Measurements from ENCODE around the gene NCCRP1.

NCCRP1 gene

GRCh38 chr19:39166571-39167391 lies 30.0 kb upstream of the NCCRP1 start:
- H3K27me3 ChIP-seq (ENCODE audit: control insufficient read depth, insufficient read depth, low read length) = no peaks in the 10 kb centered on the region
- H3K4me3 ChIP-seq (ENCODE audit: low read depth, low read length) = no peak overlapping the region
- peaks cover 15% of the 10 kb centered on the region; the same call in 1 of the 2 replicates for H3K4me1 ChIP-seq (ENCODE audit: control insufficient read depth, insufficient read depth, low read length)
- H3K9me3 ChIP-seq (ENCODE audit: control insufficient read depth, insufficient read depth, low read length) = no peaks in the 10 kb centered on the region
- no peak overlapping the region for H3K27ac ChIP-seq (ENCODE audit: low read depth, low read length)
- peaks cover 12% of the 10 kb centered on the region for H3K36me3 ChIP-seq (ENCODE audit: control insufficient read depth, insufficient read depth, low read length)
- H3K9ac ChIP-seq (ENCODE audit: low read depth, low read length) = no peak overlapping the region

- H3K9me3 ChIP-seq (ENCODE audit: control insufficient read depth, insufficient read depth, low read length) = no peaks in the 10 kb centered on the region
- H3K4me3 ChIP-seq (ENCODE audit: low read depth, low read length) = no peak overlapping the region
- H3K27ac ChIP-seq (ENCODE audit: low read depth, low read length) = no peak overlapping the region
- peaks cover 15% of the 10 kb centered on the region; the same call in 1 of the 2 replicates for H3K4me1 ChIP-seq (ENCODE audit: control insufficient read depth, insufficient read depth, low read length)
- H3K27me3 ChIP-seq (ENCODE audit: control insufficient read depth, insufficient read depth, low read length) = no peaks in the 10 kb centered on the region
- peaks cover 12% of the 10 kb centered on the region for H3K36me3 ChIP-seq (ENCODE audit: control insufficient read depth, insufficient read depth, low read length)
- H3K9ac ChIP-seq (ENCODE audit: low read depth, low read length) = no peak overlapping the region
These were observed 29.1 kb upstream of the NCCRP1 start for GRCh38 chr19:39167461-39168257.

GRCh38 chr19:39168258-39169142 lies 28.3 kb upstream of the NCCRP1 start:
- H3K27ac ChIP-seq (ENCODE audit: low read depth, low read length) = no peak overlapping the region
- H3K9me3 ChIP-seq (ENCODE audit: control insufficient read depth, insufficient read depth, low read length) = no peaks in the 10 kb centered on the region
- no peaks in the 10 kb centered on the region for H3K27me3 ChIP-seq (ENCODE audit: control insufficient read depth, insufficient read depth, low read length)
- peaks cover 15% of the 10 kb centered on the region; the same call in 1 of the 2 replicates for H3K4me1 ChIP-seq (ENCODE audit: control insufficient read depth, insufficient read depth, low read length)
- peaks cover 12% of the 10 kb centered on the region for H3K36me3 ChIP-seq (ENCODE audit: control insufficient read depth, insufficient read depth, low read length)
- no peak overlapping the region for H3K9ac ChIP-seq (ENCODE audit: low read depth, low read length)
- H3K4me3 ChIP-seq (ENCODE audit: low read depth, low read length) = no peak overlapping the region

DNA sequence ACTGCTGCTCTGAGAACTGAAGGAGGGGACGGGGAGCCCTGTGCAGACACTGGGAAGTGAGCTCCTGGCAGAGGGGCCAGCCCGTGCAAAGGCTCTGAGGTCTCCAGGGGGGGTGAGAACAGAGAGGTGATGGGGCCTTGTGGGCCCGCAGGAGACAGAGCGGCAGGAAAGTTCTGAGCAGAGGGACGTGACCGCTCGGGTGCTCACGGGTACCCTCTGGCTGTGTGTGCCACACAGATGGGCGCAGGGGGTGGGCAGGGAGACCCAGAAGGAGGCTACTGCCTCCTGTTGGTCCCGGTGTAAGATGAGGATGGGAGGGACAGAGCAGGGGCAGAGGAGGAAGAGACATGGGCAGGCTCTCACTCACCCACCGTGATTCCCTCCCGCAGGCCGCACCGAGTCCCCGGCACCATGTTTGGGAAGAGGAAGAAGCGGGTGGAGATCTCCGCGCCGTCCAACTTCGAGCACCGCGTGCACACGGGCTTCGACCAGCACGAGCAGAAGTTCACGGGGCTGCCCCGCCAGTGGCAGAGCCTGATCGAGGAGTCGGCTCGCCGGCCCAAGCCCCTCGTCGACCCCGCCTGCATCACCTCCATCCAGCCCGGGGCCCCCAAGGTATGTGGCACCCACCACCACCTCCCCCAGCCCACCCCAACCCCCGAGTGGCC lies 27.5 kb upstream of the NCCRP1 start:
- H3K4me3 ChIP-seq (ENCODE audit: low read depth, low read length) = no peak overlapping the region
- H3K27ac ChIP-seq (ENCODE audit: low read depth, low read length) = no peak overlapping the region
- no peaks in the 10 kb centered on the region for H3K27me3 ChIP-seq (ENCODE audit: control insufficient read depth, insufficient read depth, low read length)
- no peak overlapping the region for H3K9ac ChIP-seq (ENCODE audit: low read depth, low read length)
- H3K4me1 ChIP-seq (ENCODE audit: control insufficient read depth, insufficient read depth, low read length) = peaks cover 15% of the 10 kb centered on the region; the same call in 1 of the 2 replicates
- no peaks in the 10 kb centered on the region for H3K9me3 ChIP-seq (ENCODE audit: control insufficient read depth, insufficient read depth, low read length)
- peaks cover 12% of the 10 kb centered on the region for H3K36me3 ChIP-seq (ENCODE audit: control insufficient read depth, insufficient read depth, low read length)

- H3K4me1 ChIP-seq (ENCODE audit: control insufficient read depth, insufficient read depth, low read length) = peaks cover 15% of the 10 kb centered on the region; the same call in 1 of the 2 replicates
- no peak overlapping the region for H3K4me3 ChIP-seq (ENCODE audit: low read depth, low read length)
- no peak overlapping the region for H3K9ac ChIP-seq (ENCODE audit: low read depth, low read length)
- no peaks in the 10 kb centered on the region for H3K9me3 ChIP-seq (ENCODE audit: control insufficient read depth, insufficient read depth, low read length)
- peaks cover 22% of the 10 kb centered on the region for H3K36me3 ChIP-seq (ENCODE audit: control insufficient read depth, insufficient read depth, low read length)
- no peak overlapping the region for H3K27ac ChIP-seq (ENCODE audit: low read depth, low read length)
- no peaks in the 10 kb centered on the region for H3K27me3 ChIP-seq (ENCODE audit: control insufficient read depth, insufficient read depth, low read length)
These were observed 26.2 kb upstream of the NCCRP1 start for GRCh38 chr19:39170386-39171231.

DNA sequence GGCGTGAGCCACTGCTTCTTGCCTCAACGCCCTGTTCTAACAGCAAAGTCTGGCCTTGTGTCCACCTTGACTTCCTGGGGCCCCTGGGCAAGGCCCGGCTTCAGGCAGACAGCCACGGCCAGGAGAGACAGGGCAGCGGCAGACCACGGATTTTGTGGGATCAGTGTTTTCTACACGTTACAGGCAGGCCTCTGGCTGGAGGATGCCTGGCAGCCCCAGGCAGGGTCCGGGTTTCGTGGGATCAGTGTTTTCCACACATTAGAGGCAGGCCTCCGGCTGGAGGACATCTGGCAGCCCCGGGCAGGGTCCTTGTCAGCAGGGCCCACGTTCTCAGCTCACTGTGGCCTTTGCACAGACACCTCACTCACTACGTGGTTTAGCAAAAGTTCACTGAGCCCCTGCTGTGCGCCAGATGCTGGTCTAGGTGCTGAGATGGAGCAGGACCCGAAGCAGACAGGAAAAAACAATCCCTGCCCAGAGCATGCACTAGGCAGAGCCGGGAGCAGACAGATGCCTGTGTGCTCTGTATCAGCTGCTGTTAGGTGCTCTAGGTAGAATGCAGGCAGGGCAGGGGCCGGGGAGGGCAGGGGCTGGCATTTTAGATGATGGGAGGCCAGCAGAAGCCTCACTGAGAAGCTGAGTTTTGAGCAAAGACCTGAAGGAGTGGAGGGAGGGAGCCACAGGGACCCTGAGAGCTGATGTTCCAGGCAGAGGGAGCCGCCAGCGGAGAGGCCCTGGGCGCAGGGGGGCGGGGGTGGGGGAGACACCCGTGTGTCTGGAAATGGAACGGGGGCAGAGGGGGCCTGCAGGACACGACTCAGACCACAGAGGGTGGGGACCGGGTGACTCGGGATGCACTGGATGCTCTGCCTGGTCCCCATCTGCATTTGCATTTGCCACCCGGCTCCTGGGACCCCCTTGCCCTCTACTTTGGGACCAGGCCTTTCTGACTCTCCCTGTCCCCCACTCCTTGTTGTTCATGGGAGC lies 25.0 kb upstream of the NCCRP1 start:
- Histone ChIP-seq H3K36me3 (ENCODE audit: control insufficient read depth, insufficient read depth, low read length) (peaks cover 30% of the 10 kb centered on the region), H3K4me3 (ENCODE audit: low read depth, low read length) (no peak overlapping the region), H3K27ac (ENCODE audit: low read depth, low read length) (no peak overlapping the region), H3K27me3 (ENCODE audit: control insufficient read depth, insufficient read depth, low read length) (no peaks in the 10 kb centered on the region), H3K4me1 (ENCODE audit: control insufficient read depth, insufficient read depth, low read length) (peaks cover 13% of the 10 kb centered on the region; the same call in 1 of the 2 replicates), H3K9me3 (ENCODE audit: control insufficient read depth, insufficient read depth, low read length) (no peaks in the 10 kb centered on the region), H3K9ac (ENCODE audit: low read depth, low read length) (no peak overlapping the region)

DNA sequence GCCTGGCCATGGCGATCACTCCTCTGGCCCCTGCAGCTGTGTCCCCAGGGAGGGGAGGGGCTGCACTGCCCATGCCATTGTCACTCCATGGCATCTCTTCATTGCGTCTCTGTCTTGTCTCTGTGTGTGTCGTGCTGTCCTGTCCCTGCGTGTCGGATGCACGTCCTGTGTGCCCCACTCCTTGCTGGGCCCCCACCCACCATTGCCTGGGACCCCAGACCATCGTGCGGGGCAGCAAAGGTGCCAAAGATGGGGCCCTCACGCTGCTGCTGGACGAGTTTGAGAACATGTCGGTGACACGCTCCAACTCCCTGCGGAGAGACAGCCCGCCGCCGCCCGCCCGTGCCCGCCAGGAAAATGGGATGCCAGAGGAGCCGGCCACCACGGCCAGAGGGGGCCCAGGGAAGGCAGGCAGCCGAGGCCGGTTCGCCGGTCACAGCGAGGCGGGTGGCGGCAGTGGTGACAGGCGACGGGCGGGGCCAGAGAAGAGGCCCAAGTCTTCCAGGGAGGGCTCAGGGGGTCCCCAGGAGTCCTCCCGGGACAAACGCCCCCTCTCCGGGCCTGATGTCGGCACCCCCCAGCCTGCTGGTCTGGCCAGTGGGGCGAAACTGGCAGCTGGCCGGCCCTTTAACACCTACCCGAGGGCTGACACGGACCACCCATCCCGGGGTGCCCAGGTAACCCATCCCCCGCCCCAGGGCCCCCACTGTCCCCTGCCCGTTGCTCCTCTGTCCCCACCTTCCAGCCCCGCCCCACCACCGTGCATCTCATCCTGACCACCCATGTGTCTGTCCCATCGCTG lies 23.9 kb upstream of the NCCRP1 start:
- no peak overlapping the region for H3K9ac ChIP-seq (ENCODE audit: low read depth, low read length)
- H3K36me3 ChIP-seq (ENCODE audit: control insufficient read depth, insufficient read depth, low read length) = peaks cover 36% of the 10 kb centered on the region
- H3K27me3 ChIP-seq (ENCODE audit: control insufficient read depth, insufficient read depth, low read length) = no peaks in the 10 kb centered on the region
- no peak overlapping the region for H3K4me3 ChIP-seq (ENCODE audit: low read depth, low read length)
- no peaks in the 10 kb centered on the region for H3K9me3 ChIP-seq (ENCODE audit: control insufficient read depth, insufficient read depth, low read length)
- peaks cover 5% of the 10 kb centered on the region; the same call in 1 of the 2 replicates for H3K4me1 ChIP-seq (ENCODE audit: control insufficient read depth, insufficient read depth, low read length)
- no peak overlapping the region for H3K27ac ChIP-seq (ENCODE audit: low read depth, low read length)

- H3K27ac ChIP-seq (ENCODE audit: low read depth, low read length) = no peak overlapping the region
- H3K36me3 ChIP-seq (ENCODE audit: control insufficient read depth, insufficient read depth, low read length) = peaks cover 42% of the 10 kb centered on the region
- H3K27me3 ChIP-seq (ENCODE audit: control insufficient read depth, insufficient read depth, low read length) = no peaks in the 10 kb centered on the region
These were observed 23.2 kb upstream of the NCCRP1 start for GRCh38 chr19:39173502-39173991.

More at GRCh38 chr19:39173502-39173991, 23.2 kb upstream of the NCCRP1 start:
- Histone ChIP-seq H3K9me3 (ENCODE audit: control insufficient read depth, insufficient read depth, low read length) (no peaks in the 10 kb centered on the region), H3K4me3 (ENCODE audit: low read depth, low read length) (no peak overlapping the region), H3K4me1 (ENCODE audit: control insufficient read depth, insufficient read depth, low read length) (no peaks in the 10 kb centered on the region), H3K9ac (ENCODE audit: low read depth, low read length) (no peak overlapping the region)

All from HUES48 (cell line).